HepG2 (cell line): ENCODE results near the gene CBY1. TPM values are rescaled to one million over a fixed set of nuclear protein-coding genes. Genes with fewer than 3 reads are reported as not detected.

ENCODE experiments used
- MED1 ChIP-seq: sonication (generic); formaldehyde crosslinking; IDR thresholded peaks from 2 replicates; pipeline ENCODE4 v1.4.0; 2020; ENCODE audit warnings: missing genetic modification reagents
- NR2F1 ChIP-seq, 2 experiments: fragments of 450-650 bp in 1 of 2; formaldehyde crosslinking in 1 of 2; IDR thresholded peaks; 2 replicates each; pipeline versions ENCODE4 v1.5.0 to v1.6.1; 2016 to 2020; ENCODE audit warnings: mild to moderate bottlenecking in 1 of 2, missing compliant biosample characterization in 1 of 2, missing genetic modification reagents in 1 of 2, moderate library complexity in 1 of 2
- SMARCC2 ChIP-seq: fragments of 450-650 bp; IDR thresholded peaks from 2 replicates; pipeline ENCODE4 v1.6.1; 2017; ENCODE audit warnings: antibody characterized with exemption, mild to moderate bottlenecking
- SUZ12 ChIP-seq: fragments of 150-350 bp; IDR thresholded peaks from 2 replicates; pipeline ENCODE4 v1.6.1; 2014; ENCODE audit warnings: low read depth, low read length
- TAF1 ChIP-seq: sonication (generic); formaldehyde crosslinking; IDR thresholded peaks from 2 replicates; pipeline ENCODE4 v1.4.0; 2020; ENCODE audit warnings: missing genetic modification reagents
- ZFY ChIP-seq: sonication (generic); formaldehyde crosslinking; IDR thresholded peaks from 2 replicates; pipeline ENCODE4 v1.4.0; 2020; ENCODE audit warnings: missing genetic modification reagents
- ZNF354B ChIP-seq: sonication (generic); formaldehyde crosslinking; IDR thresholded peaks from 2 replicates; pipeline ENCODE4 v1.8.0; 2022; ENCODE audit warnings: mild to moderate bottlenecking, missing genetic modification reagents
- ZNF430 ChIP-seq: sonication (generic); formaldehyde crosslinking; IDR thresholded peaks from 2 replicates; pipeline ENCODE4 v1.9.0; 2021; ENCODE audit warnings: mild to moderate bottlenecking, missing genetic modification reagents
- ZNF550 ChIP-seq: sonication (generic); formaldehyde crosslinking; IDR thresholded peaks from 2 replicates; pipeline ENCODE4 v1.4.0; 2020; ENCODE audit warnings: mild to moderate bottlenecking, missing genetic modification reagents, borderline replicate concordance
- ZNF564 ChIP-seq: sonication (generic); formaldehyde crosslinking; IDR thresholded peaks from 2 replicates; pipeline ENCODE4 v1.8.1; 2023; ENCODE audit warnings: mild to moderate bottlenecking, missing genetic modification reagents
- ZNF644 ChIP-seq: IDR thresholded peaks from 2 replicates; pipeline ENCODE4 v1.6.1; 2016; ENCODE audit warnings: low read depth
- polyA plus RNA-seq, 8 experiments: library from polyadenylated mRNA; depleted of rRNA in 3 of 8; stranded (reverse) in 7 of 8; unstranded in 1 of 8; fragments of >200 nt; fragmentation: Illumina TruSeq in 4 of 8; extraction: Trizol in 4 of 8; gene quantifications; 2 replicates each; pipeline versions ENCODE4 v1.2.1 to v1.2.3, GENCODE V29; 2011 to 2016; ENCODE audit warnings: low read depth in 4 of 8, missing spikeins in 1 of 8, mixed read lengths in 1 of 8; ENCODE audit not compliant: insufficient read depth in 1 of 8
- total RNA-seq, 5 experiments: library from RNA; depleted of rRNA; stranded (reverse); fragments of >200 nt; fragmentation: Illumina TruSeq; extraction: Trizol; gene quantifications; 2 replicates each; pipeline ENCODE4 v1.2.3, GENCODE V29; 2016; ENCODE audit warnings: low read depth in 1 of 5
- TF ChIP-seq, protein P1 (sequence below): sonication (generic); formaldehyde crosslinking; IDR thresholded peaks from 2 replicates; pipeline ENCODE4 v1.4.0; 2020; ENCODE audit warnings: mild to moderate bottlenecking, missing genetic modification reagents
- TF ChIP-seq, protein P2 (sequence below): sonication (generic); formaldehyde crosslinking; IDR thresholded peaks from 2 replicates; pipeline ENCODE4 v1.4.0; 2020; ENCODE audit warnings: missing genetic modification reagents
- TF ChIP-seq, protein P3 (sequence below): IDR thresholded peaks from 2 replicates; pipeline ENCODE4 v1.6.1; 2016; ENCODE audit warnings: low read depth
- TF ChIP-seq, protein P4 (sequence below): sonication (generic); formaldehyde crosslinking; IDR thresholded peaks from 2 replicates; pipeline ENCODE4 v1.4.0; 2020; ENCODE audit warnings: missing genetic modification reagents
- TF ChIP-seq, protein P5 (sequence below): sonication (generic); formaldehyde crosslinking; IDR thresholded peaks from 2 replicates; pipeline ENCODE4 v1.4.0; 2020; ENCODE audit warnings: low read depth, missing genetic modification reagents
- TF ChIP-seq, protein P6 (sequence below): IDR thresholded peaks from 2 replicates; pipeline ENCODE4 v1.4.0; 2020; ENCODE audit warnings: mild to moderate bottlenecking, missing genetic modification reagents

Gene CBY1
- total and polyA plus RNA-seq, 2 of the 13 experiments (the other 11 are each of a cell fraction or from before 2014, with no cell fraction given): 19.7 to 20.3 TPM

DNA sequence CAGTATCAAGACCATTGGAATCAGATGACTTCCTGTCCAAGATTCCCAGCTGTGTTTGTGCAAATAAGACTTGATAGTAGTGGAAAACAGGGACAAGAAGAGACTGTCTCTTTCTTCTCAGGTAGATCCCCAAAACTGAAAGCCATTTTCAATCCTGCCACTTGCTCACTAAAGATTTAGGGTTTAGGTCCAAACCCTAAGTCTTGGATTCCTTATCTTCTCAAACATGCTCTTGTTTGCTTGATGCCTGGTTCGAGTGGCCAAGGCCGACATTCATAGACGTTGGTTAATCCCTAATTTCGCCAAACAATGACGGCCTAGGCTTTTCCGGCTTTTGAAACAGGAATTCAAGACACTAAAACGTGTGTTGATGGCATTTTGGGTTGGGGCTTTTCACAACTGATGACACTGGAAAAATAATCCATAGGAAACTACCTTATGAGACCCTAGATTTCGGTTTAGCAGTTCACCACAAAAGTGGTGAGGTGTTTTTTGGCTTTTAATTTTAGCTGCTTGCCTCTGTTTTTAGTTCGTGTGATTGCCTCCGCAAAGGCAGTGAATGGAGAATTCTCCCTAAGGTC is 48.3 kb downstream of the CBY1 start (continued):
- TF ChIP-seq, protein P1, sequence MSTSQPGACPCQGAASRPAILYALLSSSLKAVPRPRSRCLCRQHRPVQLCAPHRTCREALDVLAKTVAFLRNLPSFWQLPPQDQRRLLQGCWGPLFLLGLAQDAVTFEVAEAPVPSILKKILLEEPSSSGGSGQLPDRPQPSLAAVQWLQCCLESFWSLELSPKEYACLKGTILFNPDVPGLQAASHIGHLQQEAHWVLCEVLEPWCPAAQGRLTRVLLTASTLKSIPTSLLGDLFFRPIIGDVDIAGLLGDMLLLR (CRISPR knock-in tag): no peak
- TF ChIP-seq NR2F1 (CRISPR knock-in tag; IDR thresholded peaks at IDR 0.05) (no peak), ZFY (CRISPR knock-in tag) (peak; percentile 36), SMARCC2 (no peak), ZNF354B (CRISPR knock-in tag) (no peak), ZNF564 (CRISPR knock-in tag) (no peak), ZNF550 (CRISPR knock-in tag) (no peak), ZNF430 (CRISPR knock-in tag) (no peak), MED1 (CRISPR knock-in tag) (no peak; the same call in none of the 2 replicates), SUZ12 (no peak), ZNF644 (CRISPR knock-in tag) (peak; percentile 6; the same call in 1 of the 2 replicates), TAF1 (CRISPR knock-in tag) (no peak)
- TF ChIP-seq, protein P2, sequence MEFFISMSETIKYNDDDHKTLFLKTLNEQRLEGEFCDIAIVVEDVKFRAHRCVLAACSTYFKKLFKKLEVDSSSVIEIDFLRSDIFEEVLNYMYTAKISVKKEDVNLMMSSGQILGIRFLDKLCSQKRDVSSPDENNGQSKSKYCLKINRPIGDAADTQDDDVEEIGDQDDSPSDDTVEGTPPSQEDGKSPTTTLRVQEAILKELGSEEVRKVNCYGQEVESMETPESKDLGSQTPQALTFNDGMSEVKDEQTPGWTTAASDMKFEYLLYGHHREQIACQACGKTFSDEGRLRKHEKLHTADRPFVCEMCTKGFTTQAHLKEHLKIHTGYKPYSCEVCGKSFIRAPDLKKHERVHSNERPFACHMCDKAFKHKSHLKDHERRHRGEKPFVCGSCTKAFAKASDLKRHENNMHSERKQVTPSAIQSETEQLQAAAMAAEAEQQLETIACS (CRISPR knock-in tag): no peak
- TF ChIP-seq, protein P3, sequence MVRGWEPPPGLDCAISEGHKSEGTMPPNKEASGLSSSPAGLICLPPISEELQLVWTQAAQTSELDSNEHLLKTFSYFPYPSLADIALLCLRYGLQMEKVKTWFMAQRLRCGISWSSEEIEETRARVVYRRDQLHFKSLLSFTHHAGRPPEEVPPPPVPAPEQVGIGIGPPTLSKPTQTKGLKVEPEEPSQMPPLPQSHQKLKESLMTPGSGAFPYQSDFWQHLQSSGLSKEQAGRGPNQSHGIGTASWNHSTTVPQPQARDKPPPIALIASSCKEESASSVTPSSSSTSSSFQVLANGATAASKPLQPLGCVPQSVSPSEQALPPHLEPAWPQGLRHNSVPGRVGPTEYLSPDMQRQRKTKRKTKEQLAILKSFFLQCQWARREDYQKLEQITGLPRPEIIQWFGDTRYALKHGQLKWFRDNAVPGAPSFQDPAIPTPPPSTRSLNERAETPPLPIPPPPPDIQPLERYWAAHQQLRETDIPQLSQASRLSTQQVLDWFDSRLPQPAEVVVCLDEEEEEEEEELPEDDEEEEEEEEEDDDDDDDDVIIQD (CRISPR knock-in tag): no peak
- TF ChIP-seq, protein P4, sequence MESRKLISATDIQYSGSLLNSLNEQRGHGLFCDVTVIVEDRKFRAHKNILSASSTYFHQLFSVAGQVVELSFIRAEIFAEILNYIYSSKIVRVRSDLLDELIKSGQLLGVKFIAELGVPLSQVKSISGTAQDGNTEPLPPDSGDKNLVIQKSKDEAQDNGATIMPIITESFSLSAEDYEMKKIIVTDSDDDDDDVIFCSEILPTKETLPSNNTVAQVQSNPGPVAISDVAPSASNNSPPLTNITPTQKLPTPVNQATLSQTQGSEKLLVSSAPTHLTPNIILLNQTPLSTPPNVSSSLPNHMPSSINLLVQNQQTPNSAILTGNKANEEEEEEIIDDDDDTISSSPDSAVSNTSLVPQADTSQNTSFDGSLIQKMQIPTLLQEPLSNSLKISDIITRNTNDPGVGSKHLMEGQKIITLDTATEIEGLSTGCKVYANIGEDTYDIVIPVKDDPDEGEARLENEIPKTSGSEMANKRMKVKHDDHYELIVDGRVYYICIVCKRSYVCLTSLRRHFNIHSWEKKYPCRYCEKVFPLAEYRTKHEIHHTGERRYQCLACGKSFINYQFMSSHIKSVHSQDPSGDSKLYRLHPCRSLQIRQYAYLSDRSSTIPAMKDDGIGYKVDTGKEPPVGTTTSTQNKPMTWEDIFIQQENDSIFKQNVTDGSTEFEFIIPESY (CRISPR knock-in tag): no peak
- TF ChIP-seq, protein P5, sequence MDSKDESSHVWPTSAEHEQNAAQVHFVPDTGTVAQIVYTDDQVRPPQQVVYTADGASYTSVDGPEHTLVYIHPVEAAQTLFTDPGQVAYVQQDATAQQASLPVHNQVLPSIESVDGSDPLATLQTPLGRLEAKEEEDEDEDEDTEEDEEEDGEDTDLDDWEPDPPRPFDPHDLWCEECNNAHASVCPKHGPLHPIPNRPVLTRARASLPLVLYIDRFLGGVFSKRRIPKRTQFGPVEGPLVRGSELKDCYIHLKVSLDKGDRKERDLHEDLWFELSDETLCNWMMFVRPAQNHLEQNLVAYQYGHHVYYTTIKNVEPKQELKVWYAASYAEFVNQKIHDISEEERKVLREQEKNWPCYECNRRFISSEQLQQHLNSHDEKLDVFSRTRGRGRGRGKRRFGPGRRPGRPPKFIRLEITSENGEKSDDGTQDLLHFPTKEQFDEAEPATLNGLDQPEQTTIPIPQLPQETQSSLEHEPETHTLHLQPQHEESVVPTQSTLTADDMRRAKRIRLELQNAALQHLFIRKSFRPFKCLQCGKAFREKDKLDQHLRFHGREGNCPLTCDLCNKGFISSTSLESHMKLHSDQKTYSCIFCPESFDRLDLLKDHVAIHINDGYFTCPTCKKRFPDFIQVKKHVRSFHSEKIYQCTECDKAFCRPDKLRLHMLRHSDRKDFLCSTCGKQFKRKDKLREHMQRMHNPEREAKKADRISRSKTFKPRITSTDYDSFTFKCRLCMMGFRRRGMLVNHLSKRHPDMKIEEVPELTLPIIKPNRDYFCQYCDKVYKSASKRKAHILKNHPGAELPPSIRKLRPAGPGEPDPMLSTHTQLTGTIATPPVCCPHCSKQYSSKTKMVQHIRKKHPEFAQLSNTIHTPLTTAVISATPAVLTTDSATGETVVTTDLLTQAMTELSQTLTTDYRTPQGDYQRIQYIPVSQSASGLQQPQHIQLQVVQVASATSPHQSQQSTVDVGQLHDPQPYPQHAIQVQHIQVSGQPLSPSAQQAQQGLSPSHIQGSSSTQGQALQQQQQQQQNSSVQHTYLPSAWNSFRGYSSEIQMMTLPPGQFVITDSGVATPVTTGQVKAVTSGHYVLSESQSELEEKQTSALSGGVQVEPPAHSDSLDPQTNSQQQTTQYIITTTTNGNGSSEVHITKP (CRISPR knock-in tag): no peak
- TF ChIP-seq, protein P6, sequence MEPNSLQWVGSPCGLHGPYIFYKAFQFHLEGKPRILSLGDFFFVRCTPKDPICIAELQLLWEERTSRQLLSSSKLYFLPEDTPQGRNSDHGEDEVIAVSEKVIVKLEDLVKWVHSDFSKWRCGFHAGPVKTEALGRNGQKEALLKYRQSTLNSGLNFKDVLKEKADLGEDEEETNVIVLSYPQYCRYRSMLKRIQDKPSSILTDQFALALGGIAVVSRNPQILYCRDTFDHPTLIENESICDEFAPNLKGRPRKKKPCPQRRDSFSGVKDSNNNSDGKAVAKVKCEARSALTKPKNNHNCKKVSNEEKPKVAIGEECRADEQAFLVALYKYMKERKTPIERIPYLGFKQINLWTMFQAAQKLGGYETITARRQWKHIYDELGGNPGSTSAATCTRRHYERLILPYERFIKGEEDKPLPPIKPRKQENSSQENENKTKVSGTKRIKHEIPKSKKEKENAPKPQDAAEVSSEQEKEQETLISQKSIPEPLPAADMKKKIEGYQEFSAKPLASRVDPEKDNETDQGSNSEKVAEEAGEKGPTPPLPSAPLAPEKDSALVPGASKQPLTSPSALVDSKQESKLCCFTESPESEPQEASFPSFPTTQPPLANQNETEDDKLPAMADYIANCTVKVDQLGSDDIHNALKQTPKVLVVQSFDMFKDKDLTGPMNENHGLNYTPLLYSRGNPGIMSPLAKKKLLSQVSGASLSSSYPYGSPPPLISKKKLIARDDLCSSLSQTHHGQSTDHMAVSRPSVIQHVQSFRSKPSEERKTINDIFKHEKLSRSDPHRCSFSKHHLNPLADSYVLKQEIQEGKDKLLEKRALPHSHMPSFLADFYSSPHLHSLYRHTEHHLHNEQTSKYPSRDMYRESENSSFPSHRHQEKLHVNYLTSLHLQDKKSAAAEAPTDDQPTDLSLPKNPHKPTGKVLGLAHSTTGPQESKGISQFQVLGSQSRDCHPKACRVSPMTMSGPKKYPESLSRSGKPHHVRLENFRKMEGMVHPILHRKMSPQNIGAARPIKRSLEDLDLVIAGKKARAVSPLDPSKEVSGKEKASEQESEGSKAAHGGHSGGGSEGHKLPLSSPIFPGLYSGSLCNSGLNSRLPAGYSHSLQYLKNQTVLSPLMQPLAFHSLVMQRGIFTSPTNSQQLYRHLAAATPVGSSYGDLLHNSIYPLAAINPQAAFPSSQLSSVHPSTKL: no peak
